Upper lobe of right lung (tissue), 1 donor: ENCODE results near the gene CELF4. TPM values are rescaled to one million over a fixed set of nuclear protein-coding genes. Genes with fewer than 3 reads are reported as not detected.
A peak's percentile ranks its signal among the peaks of the same experiment; 100 is the strongest.

Experiments
- ATAC-seq: fragments of 200-7000 bp; cut with Tn5 transposase; one replicate; pipeline ENCODE4 v1.9.1; 2020; ENCODE audit warnings: mild to moderate bottlenecking, moderate library complexity
- DNase-seq: peaks from one replicate; pipeline ENCODE4 v3.0.0-alpha.2; 2020
- H3K27ac ChIP-seq: fragments of 200-600 bp; one replicate; pipeline ENCODE4 v1.8.0; 2022
- H3K27me3 ChIP-seq: fragments of 200-600 bp; one replicate; pipeline ENCODE4 v1.8.0; 2022; ENCODE audit warnings: mild to moderate bottlenecking
- H3K36me3 ChIP-seq: fragments of 200-600 bp; one replicate; pipeline ENCODE4 v1.8.0; 2022
- H3K4me1 ChIP-seq: fragments of 200-600 bp; one replicate; pipeline ENCODE4 v1.8.0; 2022
- H3K4me3 ChIP-seq: fragments of 200-600 bp; one replicate; pipeline ENCODE4 v1.8.0; 2022; ENCODE audit warnings: mild to moderate bottlenecking
- H3K9me3 ChIP-seq: fragments of 200-600 bp; one replicate; pipeline ENCODE4 v1.8.0; 2022
- CTCF ChIP-seq: fragments of 200-600 bp; IDR thresholded peaks from one replicate; pipeline ENCODE4 v1.8.0; 2022; ENCODE audit warnings: antibody characterized with exemption
- intact Hi-C: fragments of 100-400 bp; cut with DNase I; formaldehyde crosslinking; loops from one replicate; pipeline ENCODE4 v1.11.0; 2022
- total RNA-seq: library from RNA; stranded (reverse); fragmentation: NEBNext Ultra II Directional; extraction: Animal tissue kit (Norgen Biotek cat#: 25700); gene quantifications from one replicate; pipeline ENCODE4 v1.2.1, GENCODE V29; 2021
- donor health status: DM: no; HTN: yes; CAD: no; lungs with severe emphysema.

Gene CELF4
- total RNA-seq, 1 donor from 2014 or later, result 1.2 TPM

GRCh38 chr18:37547196-37547827, 18.3 kb downstream of the CELF4 start:
- peak; percentile 21 for DNase-seq
- intact Hi-C loops, result no loop called here
- TF ChIP-seq CTCF, result no peak

GRCh38 chr18:37546651-37547050, 18.9 kb downstream of the CELF4 start:
- intact Hi-C loops, result no loop called here
- Histone ChIP-seq H3K4me3 (no peak overlapping the region), H3K27ac (no peak overlapping the region), H3K9me3 (no peaks in the 10 kb centered on the region), H3K27me3 (peaks cover 18% of the 10 kb centered on the region), H3K36me3 (no peaks in the 10 kb centered on the region), H3K4me1 (no peaks in the 10 kb centered on the region)
- ATAC-seq (no peak), DNase-seq (peak; percentile 51)
- no peak for TF ChIP-seq CTCF

More at GRCh38 chr18:37547196-37547827, 18.3 kb downstream of the CELF4 start:
- H3K4me1 ChIP-seq, result no peaks in the 10 kb centered on the region
- H3K4me3 ChIP-seq, result no peak overlapping the region
- H3K36me3 ChIP-seq, result no peaks in the 10 kb centered on the region
- H3K9me3 ChIP-seq, result no peaks in the 10 kb centered on the region
- no peak for ATAC-seq
- no peak overlapping the region for H3K27ac ChIP-seq
- H3K27me3 ChIP-seq, result peaks cover 18% of the 10 kb centered on the region

- intact Hi-C loops, result no loop called here
- no peak for DNase-seq
- Histone ChIP-seq H3K36me3 (no peaks in the 10 kb centered on the region), H3K4me3 (no peak overlapping the region), H3K27me3 (peaks cover 18% of the 10 kb centered on the region), H3K27ac (no peak overlapping the region), H3K4me1 (no peaks in the 10 kb centered on the region), H3K9me3 (no peaks in the 10 kb centered on the region)
- no peak for ATAC-seq
- no peak for TF ChIP-seq CTCF
These were observed 19.4 kb downstream of the CELF4 start for GRCh38 chr18:37546272-37546537.

GRCh38 chr18:37545461-37546271, 19.9 kb downstream of the CELF4 start:
- Histone ChIP-seq H3K4me1 (no peaks in the 10 kb centered on the region), H3K4me3 (no peak overlapping the region), H3K9me3 (no peaks in the 10 kb centered on the region), H3K27ac (no peak overlapping the region), H3K36me3 (no peaks in the 10 kb centered on the region), H3K27me3 (peaks cover 16% of the 10 kb centered on the region)
- ATAC-seq (no peak), DNase-seq (peak; percentile 54)
- intact Hi-C loops, result no loop called here
- no peak for TF ChIP-seq CTCF

- no peak overlapping the region for H3K27ac ChIP-seq
- ATAC-seq, result no peak
- TF ChIP-seq CTCF, result no peak
- no peaks in the 10 kb centered on the region for H3K36me3 ChIP-seq
- no peak for DNase-seq
- intact Hi-C loops, result no loop called here
- no peaks in the 10 kb centered on the region for H3K9me3 ChIP-seq
- peaks cover 19% of the 10 kb centered on the region for H3K27me3 ChIP-seq
- H3K4me1 ChIP-seq, result no peaks in the 10 kb centered on the region
- H3K4me3 ChIP-seq, result no peak overlapping the region
These were observed 20.9 kb downstream of the CELF4 start for GRCh38 chr18:37544713-37545112.
